Skeletal muscle satellite cell (primary cell): ENCODE data around the gene ATP8A2. TPM values are rescaled to one million over a fixed set of nuclear protein-coding genes. Genes with fewer than 3 reads are reported as not detected.

Experiments used
- H3K27me3 ChIP-seq: 2 replicates; pipeline ENCODE4 v1.7.0; 2013; ENCODE audit warnings: low read length; ENCODE audit not compliant: control insufficient read depth, insufficient read depth
- H3K36me3 ChIP-seq: 2 replicates; pipeline ENCODE4 v1.7.0; 2013; ENCODE audit warnings: mild to moderate bottlenecking, control low read depth, low read length; ENCODE audit not compliant: insufficient read depth
- H3K4me1 ChIP-seq: 2 replicates; pipeline ENCODE4 v1.7.0; 2013; ENCODE audit warnings: low read length; ENCODE audit not compliant: control insufficient read depth, insufficient read depth
- H3K4me2 ChIP-seq: 2 replicates; pipeline ENCODE4 v1.7.0; 2013; ENCODE audit warnings: mild to moderate bottlenecking, low read length
- H3K4me3 ChIP-seq: 2 replicates; pipeline ENCODE4 v1.7.0; 2013; ENCODE audit warnings: low read length
- H3K9ac ChIP-seq: 2 replicates; pipeline ENCODE4 v1.7.0; 2013; ENCODE audit warnings: mild to moderate bottlenecking, low read depth, low read length, moderate library complexity
- H3K9me3 ChIP-seq: replicated peaks from 2 replicates; pipeline ENCODE4 v1.7.0; 2013; ENCODE audit warnings: mild to moderate bottlenecking, control low read depth, low read length
- total RNA-seq: library from RNA; depleted of rRNA; stranded (reverse); fragments of >200 nt; gene quantifications from 2 replicates; pipeline ENCODE4 v1.2.3, GENCODE V29; 2012; rRNA removed

The ATP8A2 gene
- total RNA-seq, result under 0.01 TPM in 1 of 2 replicates, not detected in the other

DNA sequence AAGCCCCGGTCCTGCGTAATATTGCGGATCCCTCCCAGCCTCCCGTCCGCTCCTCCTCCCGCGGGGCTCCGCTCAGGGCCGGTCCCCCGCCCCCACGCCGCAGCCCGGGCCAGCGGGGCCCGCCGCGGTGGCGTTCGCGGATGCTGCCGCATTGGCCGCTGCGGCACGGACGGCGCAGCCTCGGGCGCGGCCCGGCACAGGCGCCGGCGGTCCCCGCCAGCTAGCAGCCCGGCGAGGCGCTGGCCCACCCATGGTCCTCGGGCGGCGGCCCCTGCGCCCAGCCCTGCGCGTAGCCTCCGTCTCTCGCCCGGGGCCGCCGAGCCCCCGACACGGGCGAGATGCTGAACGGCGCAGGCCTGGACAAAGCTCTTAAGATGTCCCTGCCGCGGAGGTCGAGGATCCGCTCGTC lies at the start of gene ATP8A2:
ATP8A2 (plus strand) TSS at position 100 of the 409 bp plus-strand sequence; CDS start at position 339, 239 bp downstream.
- peak within 1 kb of the TSS; percentile 59 for H3K4me3 ChIP-seq
- H3K9ac ChIP-seq, result no peak within 1 kb of the TSS

GRCh38 chr13:25324100-25324499 lies 47.7 kb upstream of the ATP8A2 start:
- H3K9ac ChIP-seq, result no peak overlapping the region
- H3K4me2 ChIP-seq, result no peak overlapping the region
- H3K36me3 ChIP-seq, result peaks cover 70% of the 10 kb centered on the region
- H3K4me1 ChIP-seq, result peaks cover 2% of the 10 kb centered on the region
- no peak overlapping the region for H3K4me3 ChIP-seq
- H3K27me3 ChIP-seq, result no peaks in the 10 kb centered on the region
- no peaks in the 10 kb centered on the region for H3K9me3 ChIP-seq

More for the DNA sequence above, at the start of gene ATP8A2:
- Histone ChIP-seq H3K9me3 (no peaks in the 10 kb centered on the region), H3K36me3 (no peaks in the 10 kb centered on the region), H3K4me2 (peak within 1 kb of the TSS; percentile 78), H3K27me3 (peaks cover 72% of the 10 kb centered on the region), H3K4me1 (peaks cover 7% of the 10 kb centered on the region)

DNA sequence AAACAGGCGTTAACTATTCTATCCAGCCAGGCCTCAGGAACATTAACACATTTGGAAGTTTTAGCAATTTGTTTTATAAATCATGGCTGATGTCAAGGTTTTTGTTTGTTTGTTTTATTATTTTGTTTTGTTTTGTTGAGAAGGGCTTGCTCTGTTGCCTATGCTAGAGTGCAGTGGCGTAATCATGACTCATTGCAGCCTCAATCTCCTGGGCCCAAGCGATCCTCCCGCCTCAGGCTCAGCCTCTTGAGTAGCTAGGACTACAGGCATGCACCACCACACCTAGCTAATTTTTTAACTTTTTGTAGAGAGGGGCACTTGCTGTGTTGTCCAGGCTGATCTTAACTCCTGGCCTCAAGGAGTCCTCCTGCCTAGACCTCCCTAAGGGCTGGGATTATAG lies 42.1 kb upstream of the ATP8A2 start:
- Histone ChIP-seq H3K27me3 (no peaks in the 10 kb centered on the region), H3K4me1 (no peaks in the 10 kb centered on the region), H3K9ac (no peak overlapping the region), H3K4me2 (no peak overlapping the region), H3K36me3 (peaks cover 82% of the 10 kb centered on the region), H3K9me3 (no peaks in the 10 kb centered on the region), H3K4me3 (no peak overlapping the region)

GRCh38 chr13:25330541-25330940 lies 41.2 kb upstream of the ATP8A2 start:
- no peak overlapping the region for H3K9ac ChIP-seq
- no peaks in the 10 kb centered on the region for H3K27me3 ChIP-seq
- H3K4me3 ChIP-seq, result no peak overlapping the region
- peaks cover 80% of the 10 kb centered on the region for H3K36me3 ChIP-seq
- H3K4me1 ChIP-seq, result peaks cover 1% of the 10 kb centered on the region
- no peaks in the 10 kb centered on the region for H3K9me3 ChIP-seq
- H3K4me2 ChIP-seq, result no peak overlapping the region

DNA sequence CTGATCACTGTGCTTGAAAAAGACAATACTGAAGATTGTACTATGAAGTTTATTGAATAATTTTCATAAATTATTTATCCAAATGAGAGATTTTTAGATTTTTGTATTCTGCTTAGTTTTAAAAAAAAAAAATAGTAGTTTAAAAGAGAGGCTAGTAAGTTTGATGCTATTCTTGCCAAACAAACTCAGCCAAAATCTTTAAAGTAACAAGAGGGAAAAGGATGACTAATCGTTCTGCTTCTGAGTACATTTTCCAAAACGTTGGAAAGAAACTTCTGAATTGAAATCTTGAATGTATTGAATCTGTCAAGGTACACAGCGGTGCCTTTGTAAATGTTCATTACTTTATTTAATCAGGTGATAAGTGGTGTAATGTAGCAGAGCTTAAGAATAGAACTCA lies 35.9 kb upstream of the ATP8A2 start:
- Histone ChIP-seq H3K36me3 (peaks cover 63% of the 10 kb centered on the region), H3K4me1 (peaks cover 7% of the 10 kb centered on the region), H3K4me3 (no peak overlapping the region), H3K9me3 (no peaks in the 10 kb centered on the region), H3K4me2 (no peak overlapping the region), H3K9ac (no peak overlapping the region), H3K27me3 (no peaks in the 10 kb centered on the region)

DNA sequence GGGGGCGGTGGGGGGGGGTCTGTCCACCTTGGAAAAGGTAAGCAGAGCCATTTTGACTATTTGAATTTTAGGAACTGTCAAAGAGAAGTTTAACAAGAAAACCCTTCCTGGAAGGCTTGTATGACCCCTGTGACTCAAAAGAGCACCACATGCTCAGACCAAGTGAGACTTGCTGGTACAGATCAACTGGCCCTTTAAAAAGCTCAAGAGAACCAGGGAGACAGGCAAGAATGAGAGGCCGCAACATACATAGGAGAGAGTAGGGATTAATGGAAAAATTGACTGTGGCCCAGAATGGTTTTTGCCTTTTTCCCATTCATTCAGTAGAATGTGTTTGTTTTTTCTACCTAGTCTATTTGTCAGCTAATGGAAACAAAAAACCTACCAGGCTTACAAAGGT lies 26.2 kb upstream of the ATP8A2 start:
- Histone ChIP-seq H3K27me3 (no peaks in the 10 kb centered on the region), H3K9me3 (no peaks in the 10 kb centered on the region), H3K4me2 (no peak overlapping the region), H3K9ac (no peak overlapping the region), H3K36me3 (peaks cover 8% of the 10 kb centered on the region), H3K4me1 (no peaks in the 10 kb centered on the region), H3K4me3 (no peak overlapping the region)

DNA sequence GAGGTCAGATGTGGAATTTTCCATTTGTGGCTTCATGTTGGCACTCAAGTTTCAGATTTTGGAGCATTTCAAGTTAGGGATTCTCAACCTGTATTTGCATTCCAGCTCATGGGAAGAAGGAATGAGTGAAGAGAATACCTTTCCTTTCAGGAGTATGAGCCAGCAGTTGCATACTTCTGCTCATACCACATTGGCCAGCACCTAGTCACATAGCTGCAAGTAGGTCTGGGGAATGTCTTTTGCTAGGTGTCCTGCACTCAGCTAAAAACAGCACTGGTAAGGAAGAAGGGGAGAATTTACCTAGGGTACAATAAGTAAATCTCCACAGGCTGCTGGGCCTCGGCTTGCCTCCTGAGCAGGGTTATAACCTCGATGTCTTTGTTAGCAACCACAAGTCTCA lies 24.6 kb upstream of the ATP8A2 start:
- Histone ChIP-seq H3K27me3 (peaks cover 1% of the 10 kb centered on the region), H3K4me2 (no peak overlapping the region), H3K4me1 (no peaks in the 10 kb centered on the region), H3K9ac (no peak overlapping the region), H3K4me3 (no peak overlapping the region), H3K9me3 (no peaks in the 10 kb centered on the region), H3K36me3 (peaks cover 8% of the 10 kb centered on the region)

DNA sequence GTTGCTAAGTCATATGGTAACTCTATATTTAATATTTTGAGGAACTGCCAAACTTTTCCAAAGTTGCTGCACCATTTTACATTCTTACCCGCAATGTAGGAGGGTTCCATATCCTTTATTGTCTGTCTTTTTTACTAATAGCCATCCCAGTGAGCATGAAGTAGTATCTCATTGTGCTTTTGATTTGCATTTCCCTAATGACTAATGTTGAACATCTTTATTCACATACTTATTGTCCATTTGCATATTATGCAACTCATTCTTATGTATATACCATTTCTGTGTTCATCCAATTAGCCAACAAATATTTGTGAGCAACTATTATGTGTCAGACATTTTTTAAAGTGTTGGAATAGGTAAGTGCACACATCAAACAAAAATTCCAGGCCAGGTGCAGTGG lies 20.4 kb upstream of the ATP8A2 start:
- Histone ChIP-seq H3K4me2 (no peak overlapping the region), H3K4me3 (no peak overlapping the region), H3K4me1 (no peaks in the 10 kb centered on the region), H3K27me3 (peaks cover 23% of the 10 kb centered on the region), H3K9ac (no peak overlapping the region), H3K9me3 (no peaks in the 10 kb centered on the region), H3K36me3 (no peaks in the 10 kb centered on the region)

- H3K4me1 ChIP-seq, result no peaks in the 10 kb centered on the region
- no peak overlapping the region for H3K9ac ChIP-seq
- no peaks in the 10 kb centered on the region for H3K36me3 ChIP-seq
- no peak overlapping the region for H3K4me2 ChIP-seq
- H3K27me3 ChIP-seq, result peaks cover 26% of the 10 kb centered on the region
- no peak overlapping the region for H3K4me3 ChIP-seq
- no peaks in the 10 kb centered on the region for H3K9me3 ChIP-seq
Observed at GRCh38 chr13:25352230-25352629, 19.5 kb upstream of the ATP8A2 start.

DNA sequence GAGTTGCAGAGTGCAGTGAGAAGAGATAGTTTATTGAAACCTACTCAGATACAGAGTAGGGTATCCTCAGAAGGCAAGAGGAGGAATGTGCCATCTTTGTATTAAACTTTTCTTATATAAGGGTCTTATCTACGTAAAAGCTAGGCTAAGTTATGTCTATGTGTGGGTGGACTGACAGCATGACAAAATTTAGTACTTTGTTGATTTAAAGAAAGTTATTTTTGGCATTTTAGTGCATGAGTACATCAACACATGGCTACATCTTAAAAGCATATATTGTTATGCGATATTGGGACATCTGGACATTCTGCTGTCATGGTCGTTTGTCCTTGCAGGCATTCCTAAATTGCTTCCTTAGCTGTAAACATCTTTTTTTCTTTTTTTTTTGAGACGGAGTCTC lies 19.0 kb upstream of the ATP8A2 start:
- no peaks in the 10 kb centered on the region for H3K9me3 ChIP-seq
- no peak overlapping the region for H3K9ac ChIP-seq
- H3K4me2 ChIP-seq, result no peak overlapping the region
- H3K4me3 ChIP-seq, result no peak overlapping the region
- peaks cover 26% of the 10 kb centered on the region for H3K27me3 ChIP-seq
- H3K4me1 ChIP-seq, result no peaks in the 10 kb centered on the region
- H3K36me3 ChIP-seq, result no peaks in the 10 kb centered on the region

DNA sequence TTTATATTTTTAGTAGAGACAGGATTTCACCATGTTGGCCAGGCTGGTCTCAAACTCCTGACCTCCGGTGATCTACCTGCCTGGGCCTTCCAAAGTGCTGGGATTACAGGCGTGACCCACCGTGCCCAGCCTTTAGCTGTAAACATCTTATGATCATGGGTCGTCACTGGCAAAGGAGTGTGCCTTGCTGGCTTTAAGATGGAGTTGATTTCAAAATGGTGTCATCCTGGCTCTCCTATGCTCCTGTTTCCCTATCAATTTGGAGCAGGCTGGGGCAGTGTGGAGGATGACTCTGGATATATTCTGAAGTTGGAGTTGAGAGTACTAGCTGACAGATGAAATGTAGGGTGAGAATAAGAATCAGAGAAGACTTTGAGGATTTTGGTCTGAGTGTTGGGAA lies 18.4 kb upstream of the ATP8A2 start:
- no peak overlapping the region for H3K4me2 ChIP-seq
- no peak overlapping the region for H3K9ac ChIP-seq
- H3K27me3 ChIP-seq, result peaks cover 28% of the 10 kb centered on the region
- H3K9me3 ChIP-seq, result no peaks in the 10 kb centered on the region
- H3K4me3 ChIP-seq, result no peak overlapping the region
- no peaks in the 10 kb centered on the region for H3K4me1 ChIP-seq
- no peaks in the 10 kb centered on the region for H3K36me3 ChIP-seq

DNA sequence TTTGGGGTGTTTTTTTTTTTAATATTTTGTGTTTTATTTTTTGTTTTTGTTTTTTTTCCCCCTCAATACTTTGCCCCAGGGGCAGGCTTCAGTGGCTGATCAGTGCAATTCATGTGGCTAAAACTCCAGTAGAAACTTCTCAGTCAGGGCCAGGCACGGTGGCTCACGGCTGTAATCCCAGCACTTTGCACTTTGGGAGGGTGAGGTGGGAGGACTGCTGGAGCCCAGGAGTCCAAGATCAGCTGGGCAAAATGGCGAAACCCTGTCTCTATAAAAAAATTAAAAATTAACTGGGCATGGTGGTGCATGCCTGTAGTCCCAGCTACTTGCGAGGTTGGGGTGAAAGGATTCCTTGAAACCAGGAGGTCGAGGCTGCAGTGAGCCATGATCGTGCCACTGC lies 17.4 kb upstream of the ATP8A2 start:
- Histone ChIP-seq H3K4me1 (no peaks in the 10 kb centered on the region), H3K4me3 (no peak overlapping the region), H3K27me3 (peaks cover 33% of the 10 kb centered on the region), H3K36me3 (no peaks in the 10 kb centered on the region), H3K9me3 (no peaks in the 10 kb centered on the region), H3K9ac (no peak overlapping the region), H3K4me2 (no peak overlapping the region)
